ENCODE results near the gene IDI2. TPM values are rescaled to one million over a fixed set of nuclear protein-coding genes. Genes with fewer than 3 reads are reported as not detected.

IDI2 gene
- total and polyA plus RNA-seq, 2 of the 13 experiments (the other 11 are each of a cell fraction or from before 2014, with no cell fraction given), result not detected

DNA sequence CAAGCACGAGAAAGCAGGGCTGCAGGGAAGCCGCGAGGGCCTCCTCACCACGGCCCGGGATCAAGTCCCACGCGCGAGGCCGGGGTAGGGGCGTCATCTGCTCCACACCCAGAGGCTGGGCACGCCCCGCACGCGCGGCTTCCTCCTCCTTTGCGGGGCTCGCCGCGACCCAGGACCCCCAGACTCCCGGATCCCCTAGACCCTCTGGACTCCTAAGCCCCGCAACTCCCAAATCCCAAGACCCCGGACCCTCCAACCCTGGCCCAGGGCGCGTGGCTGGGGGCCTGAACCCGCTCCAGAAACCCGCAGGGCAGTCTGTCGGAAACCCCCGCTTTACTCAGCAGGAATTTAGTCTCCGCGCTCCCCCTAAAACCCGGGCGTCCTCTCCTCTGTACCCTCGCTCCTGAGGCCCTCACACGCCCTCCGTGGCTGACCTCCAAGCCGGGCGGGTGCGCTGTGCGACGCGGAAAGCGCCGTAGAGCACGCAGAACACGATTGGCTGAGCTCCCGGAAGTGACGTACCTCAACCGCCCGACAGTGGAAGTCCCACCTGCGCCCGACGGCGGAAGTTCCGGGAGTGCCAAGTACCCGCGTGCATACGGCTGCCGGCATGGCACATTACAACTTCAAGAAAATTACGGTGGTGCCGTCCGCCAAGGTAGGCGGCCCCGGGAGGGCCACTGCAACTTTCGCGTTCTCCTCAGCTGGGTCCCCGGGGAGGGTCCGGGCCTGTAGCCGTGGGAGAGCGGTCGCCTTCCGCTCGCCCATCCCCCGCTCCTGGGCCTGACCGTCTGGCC is 37.6 kb downstream of the IDI2 start, which contains the start of gene GTPBP4 (continued):
- TF ChIP-seq, protein P1, sequence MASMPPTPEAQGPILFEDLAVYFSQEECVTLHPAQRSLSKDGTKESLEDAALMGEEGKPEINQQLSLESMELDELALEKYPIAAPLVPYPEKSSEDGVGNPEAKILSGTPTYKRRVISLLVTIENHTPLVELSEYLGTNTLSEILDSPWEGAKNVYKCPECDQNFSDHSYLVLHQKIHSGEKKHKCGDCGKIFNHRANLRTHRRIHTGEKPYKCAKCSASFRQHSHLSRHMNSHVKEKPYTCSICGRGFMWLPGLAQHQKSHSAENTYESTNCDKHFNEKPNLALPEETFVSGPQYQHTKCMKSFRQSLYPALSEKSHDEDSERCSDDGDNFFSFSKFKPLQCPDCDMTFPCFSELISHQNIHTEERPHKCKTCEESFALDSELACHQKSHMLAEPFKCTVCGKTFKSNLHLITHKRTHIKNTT (CRISPR knock-in tag; IDR thresholded peaks at IDR 0.05), result no peak
- TF ChIP-seq MZF1 (CRISPR knock-in tag; IDR thresholded peaks at IDR 0.05; ENCODE audit: borderline replicate concordance) (no peak), ZKSCAN1 (IDR thresholded peaks at IDR 0.05; ENCODE audit: low read length) (no peak), ZNF496 (CRISPR knock-in tag; IDR thresholded peaks at IDR 0.05; ENCODE audit: insufficient replicate concordance) (no peak), IKZF4 (CRISPR knock-in tag; IDR thresholded peaks at IDR 0.05; ENCODE audit: borderline replicate concordance, low read depth, not compliant biosample characterization) (peak; percentile 22), ZMYM2 (CRISPR knock-in tag; IDR thresholded peaks at IDR 0.05) (no peak), ZNF766 (CRISPR knock-in tag; IDR thresholded peaks at IDR 0.05; ENCODE audit: borderline replicate concordance) (0 out of 2 replicates have a peak, but pooled peaks have one; percentile 62), ZNF768 (CRISPR knock-in tag; IDR thresholded peaks at IDR 0.05) (no peak), POLR2AphosphoS2 (IDR thresholded peaks at IDR 0.05; ENCODE audit: low read depth, low read length) (no peak), NFYB (CRISPR knock-in tag; IDR thresholded peaks at IDR 0.05) (peak; percentile 92), CBX1 (IDR thresholded peaks at IDR 0.05; ENCODE audit: low read depth) (no peak), MAF1 (CRISPR knock-in tag; IDR thresholded peaks at IDR 0.05; ENCODE audit: borderline replicate concordance) (peak; percentile 68; the same call in 1 of the 2 replicates), PITX1 (CRISPR knock-in tag; IDR thresholded peaks at IDR 0.05) (0 out of 2 replicates have a peak, but pooled peaks have one; percentile 6)
- TF ChIP-seq, protein P2, sequence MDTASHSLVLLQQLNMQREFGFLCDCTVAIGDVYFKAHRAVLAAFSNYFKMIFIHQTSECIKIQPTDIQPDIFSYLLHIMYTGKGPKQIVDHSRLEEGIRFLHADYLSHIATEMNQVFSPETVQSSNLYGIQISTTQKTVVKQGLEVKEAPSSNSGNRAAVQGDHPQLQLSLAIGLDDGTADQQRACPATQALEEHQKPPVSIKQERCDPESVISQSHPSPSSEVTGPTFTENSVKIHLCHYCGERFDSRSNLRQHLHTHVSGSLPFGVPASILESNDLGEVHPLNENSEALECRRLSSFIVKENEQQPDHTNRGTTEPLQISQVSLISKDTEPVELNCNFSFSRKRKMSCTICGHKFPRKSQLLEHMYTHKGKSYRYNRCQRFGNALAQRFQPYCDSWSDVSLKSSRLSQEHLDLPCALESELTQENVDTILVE (CRISPR knock-in tag; IDR thresholded peaks at IDR 0.05), result no peak
- TF ChIP-seq, protein P3, sequence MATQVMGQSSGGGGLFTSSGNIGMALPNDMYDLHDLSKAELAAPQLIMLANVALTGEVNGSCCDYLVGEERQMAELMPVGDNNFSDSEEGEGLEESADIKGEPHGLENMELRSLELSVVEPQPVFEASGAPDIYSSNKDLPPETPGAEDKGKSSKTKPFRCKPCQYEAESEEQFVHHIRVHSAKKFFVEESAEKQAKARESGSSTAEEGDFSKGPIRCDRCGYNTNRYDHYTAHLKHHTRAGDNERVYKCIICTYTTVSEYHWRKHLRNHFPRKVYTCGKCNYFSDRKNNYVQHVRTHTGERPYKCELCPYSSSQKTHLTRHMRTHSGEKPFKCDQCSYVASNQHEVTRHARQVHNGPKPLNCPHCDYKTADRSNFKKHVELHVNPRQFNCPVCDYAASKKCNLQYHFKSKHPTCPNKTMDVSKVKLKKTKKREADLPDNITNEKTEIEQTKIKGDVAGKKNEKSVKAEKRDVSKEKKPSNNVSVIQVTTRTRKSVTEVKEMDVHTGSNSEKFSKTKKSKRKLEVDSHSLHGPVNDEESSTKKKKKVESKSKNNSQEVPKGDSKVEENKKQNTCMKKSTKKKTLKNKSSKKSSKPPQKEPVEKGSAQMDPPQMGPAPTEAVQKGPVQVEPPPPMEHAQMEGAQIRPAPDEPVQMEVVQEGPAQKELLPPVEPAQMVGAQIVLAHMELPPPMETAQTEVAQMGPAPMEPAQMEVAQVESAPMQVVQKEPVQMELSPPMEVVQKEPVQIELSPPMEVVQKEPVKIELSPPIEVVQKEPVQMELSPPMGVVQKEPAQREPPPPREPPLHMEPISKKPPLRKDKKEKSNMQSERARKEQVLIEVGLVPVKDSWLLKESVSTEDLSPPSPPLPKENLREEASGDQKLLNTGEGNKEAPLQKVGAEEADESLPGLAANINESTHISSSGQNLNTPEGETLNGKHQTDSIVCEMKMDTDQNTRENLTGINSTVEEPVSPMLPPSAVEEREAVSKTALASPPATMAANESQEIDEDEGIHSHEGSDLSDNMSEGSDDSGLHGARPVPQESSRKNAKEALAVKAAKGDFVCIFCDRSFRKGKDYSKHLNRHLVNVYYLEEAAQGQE (IDR thresholded peaks at IDR 0.05; ENCODE audit: borderline replicate concordance in 1 of 2, low read depth in 1 of 2, low read length in 2 of 2), result no peak; a peak in 1 of 4 replicates
- TF ChIP-seq, protein P4, sequence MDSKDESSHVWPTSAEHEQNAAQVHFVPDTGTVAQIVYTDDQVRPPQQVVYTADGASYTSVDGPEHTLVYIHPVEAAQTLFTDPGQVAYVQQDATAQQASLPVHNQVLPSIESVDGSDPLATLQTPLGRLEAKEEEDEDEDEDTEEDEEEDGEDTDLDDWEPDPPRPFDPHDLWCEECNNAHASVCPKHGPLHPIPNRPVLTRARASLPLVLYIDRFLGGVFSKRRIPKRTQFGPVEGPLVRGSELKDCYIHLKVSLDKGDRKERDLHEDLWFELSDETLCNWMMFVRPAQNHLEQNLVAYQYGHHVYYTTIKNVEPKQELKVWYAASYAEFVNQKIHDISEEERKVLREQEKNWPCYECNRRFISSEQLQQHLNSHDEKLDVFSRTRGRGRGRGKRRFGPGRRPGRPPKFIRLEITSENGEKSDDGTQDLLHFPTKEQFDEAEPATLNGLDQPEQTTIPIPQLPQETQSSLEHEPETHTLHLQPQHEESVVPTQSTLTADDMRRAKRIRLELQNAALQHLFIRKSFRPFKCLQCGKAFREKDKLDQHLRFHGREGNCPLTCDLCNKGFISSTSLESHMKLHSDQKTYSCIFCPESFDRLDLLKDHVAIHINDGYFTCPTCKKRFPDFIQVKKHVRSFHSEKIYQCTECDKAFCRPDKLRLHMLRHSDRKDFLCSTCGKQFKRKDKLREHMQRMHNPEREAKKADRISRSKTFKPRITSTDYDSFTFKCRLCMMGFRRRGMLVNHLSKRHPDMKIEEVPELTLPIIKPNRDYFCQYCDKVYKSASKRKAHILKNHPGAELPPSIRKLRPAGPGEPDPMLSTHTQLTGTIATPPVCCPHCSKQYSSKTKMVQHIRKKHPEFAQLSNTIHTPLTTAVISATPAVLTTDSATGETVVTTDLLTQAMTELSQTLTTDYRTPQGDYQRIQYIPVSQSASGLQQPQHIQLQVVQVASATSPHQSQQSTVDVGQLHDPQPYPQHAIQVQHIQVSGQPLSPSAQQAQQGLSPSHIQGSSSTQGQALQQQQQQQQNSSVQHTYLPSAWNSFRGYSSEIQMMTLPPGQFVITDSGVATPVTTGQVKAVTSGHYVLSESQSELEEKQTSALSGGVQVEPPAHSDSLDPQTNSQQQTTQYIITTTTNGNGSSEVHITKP (CRISPR knock-in tag; IDR thresholded peaks at IDR 0.05; ENCODE audit: low read depth), result no peak
- TF ChIP-seq, protein P5, sequence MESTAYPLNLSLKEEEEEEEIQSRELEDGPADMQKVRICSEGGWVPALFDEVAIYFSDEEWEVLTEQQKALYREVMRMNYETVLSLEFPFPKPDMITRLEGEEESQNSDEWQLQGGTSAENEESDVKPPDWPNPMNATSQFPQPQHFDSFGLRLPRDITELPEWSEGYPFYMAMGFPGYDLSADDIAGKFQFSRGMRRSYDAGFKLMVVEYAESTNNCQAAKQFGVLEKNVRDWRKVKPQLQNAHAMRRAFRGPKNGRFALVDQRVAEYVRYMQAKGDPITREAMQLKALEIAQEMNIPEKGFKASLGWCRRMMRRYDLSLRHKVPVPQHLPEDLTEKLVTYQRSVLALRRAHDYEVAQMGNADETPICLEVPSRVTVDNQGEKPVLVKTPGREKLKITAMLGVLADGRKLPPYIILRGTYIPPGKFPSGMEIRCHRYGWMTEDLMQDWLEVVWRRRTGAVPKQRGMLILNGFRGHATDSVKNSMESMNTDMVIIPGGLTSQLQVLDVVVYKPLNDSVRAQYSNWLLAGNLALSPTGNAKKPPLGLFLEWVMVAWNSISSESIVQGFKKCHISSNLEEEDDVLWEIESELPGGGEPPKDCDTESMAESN (CRISPR knock-in tag; conservative IDR thresholded peaks at IDR 0.05), result peak; percentile 83; the same call in 1 of the 2 replicates
